SK-N-SH treated with all-trans-retinoic acid at 6 μM for 48 hours (cell line): ENCODE data around the gene CNGB1.

Experiments
- ATAC-seq: fragments of 200-7000 bp; cut with Tn5 transposase; 3 replicates; pipeline ENCODE4 v1.9.1; 2020; ENCODE audit warnings: mild to moderate bottlenecking, moderate library complexity
- ARNTL ChIP-seq: fragments of 450-650 bp; formaldehyde crosslinking; IDR thresholded peaks from 2 replicates; pipeline ENCODE4 v1.5.0; 2020; ENCODE audit warnings: low read depth, mild to moderate bottlenecking, moderate library complexity, borderline replicate concordance
- BACH2 ChIP-seq: fragments of 250-450 bp; sonication (Bioruptor Pico); IDR thresholded peaks from 2 replicates; pipeline ENCODE4 v1.9.0; 2021; ENCODE audit warnings: mild to moderate bottlenecking, borderline replicate concordance
- CREB5 ChIP-seq: fragments of 250-450 bp; sonication (Bioruptor Pico); IDR thresholded peaks from 2 replicates; pipeline ENCODE4 v1.5.1; 2020; ENCODE audit warnings: low read depth, mild to moderate bottlenecking, moderate library complexity
- CSDC2 ChIP-seq: fragments of 250-450 bp; sonication (Bioruptor Pico); IDR thresholded peaks from 2 replicates; pipeline ENCODE4 v1.5.0; 2020; ENCODE audit warnings: mild to moderate bottlenecking, moderate library complexity
- CSRNP3 ChIP-seq: fragments of 250-450 bp; sonication (Bioruptor Pico); IDR thresholded peaks from 2 replicates; pipeline ENCODE4 v1.5.1; 2021; ENCODE audit warnings: mild to moderate bottlenecking, moderate library complexity
- ESRRG ChIP-seq: fragments of 250-450 bp; sonication (Bioruptor Pico); IDR thresholded peaks from 2 replicates; pipeline ENCODE4 v1.6.1; 2021; ENCODE audit warnings: mild to moderate bottlenecking
- GLIS3 ChIP-seq: fragments of 250-450 bp; sonication (Bioruptor Pico); IDR thresholded peaks from 2 replicates; pipeline ENCODE4 v1.5.0; 2020; ENCODE audit warnings: mild to moderate bottlenecking, moderate library complexity
- OSR1 ChIP-seq: fragments of 250-450 bp; sonication (Bioruptor Pico); IDR thresholded peaks from 2 replicates; pipeline ENCODE4 v1.8.0; 2022; ENCODE audit warnings: moderate library complexity, mild to moderate bottlenecking, inconsistent platforms
- PATZ1 ChIP-seq: fragments of 250-450 bp; sonication (Bioruptor Pico); IDR thresholded peaks from 2 replicates; pipeline ENCODE4 v1.8.0; 2020; ENCODE audit warnings: mild to moderate bottlenecking, moderate library complexity, borderline replicate concordance
- POU6F1 ChIP-seq: fragments of 250-450 bp; sonication (Bioruptor Pico); IDR thresholded peaks from 2 replicates; pipeline ENCODE4 v1.8.0; 2021; ENCODE audit warnings: low read depth, mild to moderate bottlenecking, moderate library complexity, borderline replicate concordance
- PPARA ChIP-seq: fragments of 250-450 bp; sonication (Bioruptor Pico); IDR thresholded peaks from 2 replicates; pipeline ENCODE4 v1.5.0; 2020; ENCODE audit warnings: mild to moderate bottlenecking, borderline replicate concordance
- RARB ChIP-seq: fragments of 250-450 bp; sonication (Bioruptor Pico); IDR thresholded peaks from 2 replicates; pipeline ENCODE4 v1.8.0; 2021; ENCODE audit warnings: mild to moderate bottlenecking, moderate library complexity
- SNAI2 ChIP-seq: fragments of 250-450 bp; sonication (Bioruptor Pico); IDR thresholded peaks from 2 replicates; pipeline ENCODE4 v1.5.0; 2020; ENCODE audit warnings: mild to moderate bottlenecking, moderate library complexity
- TCF4 ChIP-seq: fragments of 250-450 bp; sonication (Bioruptor Pico); IDR thresholded peaks from 2 replicates; pipeline ENCODE4 v1.8.0; 2021; ENCODE audit warnings: mild to moderate bottlenecking, moderate library complexity, borderline replicate concordance
- TOX ChIP-seq: fragments of 250-450 bp; sonication (Bioruptor Pico); IDR thresholded peaks from 2 replicates; pipeline ENCODE4 v1.8.0; 2021; ENCODE audit warnings: mild to moderate bottlenecking, moderate library complexity, borderline replicate concordance
- ZC3H10 ChIP-seq: fragments of 250-450 bp; sonication (Bioruptor Pico); IDR thresholded peaks from 2 replicates; pipeline ENCODE4 v1.5.1; 2021; ENCODE audit warnings: mild to moderate bottlenecking, moderate library complexity
- ZFP3 ChIP-seq: fragments of 250-450 bp; sonication (Bioruptor Pico); IDR thresholded peaks from 2 replicates; pipeline ENCODE4 v1.5.0; 2020; ENCODE audit warnings: mild to moderate bottlenecking, moderate library complexity
- ZFP30 ChIP-seq: fragments of 450-650 bp; formaldehyde crosslinking; IDR thresholded peaks from 2 replicates; pipeline ENCODE4 v1.5.0; 2022; ENCODE audit warnings: mild to moderate bottlenecking, moderate library complexity
- ZNF565 ChIP-seq: fragments of 450-650 bp; formaldehyde crosslinking; conservative IDR thresholded peaks from 2 replicates; pipeline ENCODE4 v1.5.0; 2020; ENCODE audit warnings: low read depth, mild to moderate bottlenecking, moderate library complexity
- ZNF70 ChIP-seq: fragments of 450-650 bp; formaldehyde crosslinking; IDR thresholded peaks from 2 replicates; pipeline ENCODE4 v1.5.0; 2020; ENCODE audit warnings: mild to moderate bottlenecking, moderate library complexity
- ZNF8 ChIP-seq: fragments of 450-650 bp; formaldehyde crosslinking; IDR thresholded peaks from 2 replicates; pipeline ENCODE4 v1.5.0; 2020; ENCODE audit warnings: mild to moderate bottlenecking, moderate library complexity
- TF ChIP-seq, protein P1 (sequence below): fragments of 250-450 bp; sonication (Bioruptor Pico); IDR thresholded peaks from 2 replicates; pipeline ENCODE4 v1.5.0; 2020; ENCODE audit warnings: mild to moderate bottlenecking, moderate library complexity

The CNGB1 gene

DNA sequence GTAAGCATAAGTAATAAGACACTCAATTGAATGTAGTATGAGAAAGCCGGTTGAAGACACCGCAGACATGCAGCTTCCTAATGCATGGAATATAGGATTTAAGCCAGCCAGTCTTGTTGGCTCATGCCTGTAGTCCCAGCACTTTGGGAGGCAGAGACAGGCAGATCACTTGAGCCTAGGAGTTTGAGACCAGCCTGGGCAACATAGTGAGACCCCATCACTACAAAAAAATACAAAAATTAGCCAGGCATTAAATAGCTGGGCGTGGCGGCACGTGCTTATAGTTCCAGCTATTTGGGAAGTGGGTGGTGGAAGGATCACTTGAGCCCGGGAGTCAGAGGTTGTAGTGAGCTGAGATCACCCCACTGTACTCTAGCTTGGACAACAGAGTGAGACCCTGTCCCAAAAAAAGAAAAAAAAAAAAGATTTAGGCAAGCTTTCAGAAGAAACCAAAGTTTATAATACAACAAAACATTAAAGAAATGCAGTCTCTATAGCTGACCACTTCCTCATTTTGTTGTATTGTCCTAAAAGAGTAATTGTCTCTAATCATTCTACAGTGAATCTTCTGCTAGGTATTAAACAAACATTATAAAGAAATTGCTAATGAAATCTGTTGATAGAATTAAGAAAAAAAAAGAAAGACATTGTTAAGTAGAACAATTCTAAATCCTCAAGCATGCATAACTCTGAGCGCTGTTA, 100.0 kb downstream of the CNGB1 start:
- no peak; the same call in 2 of the 3 replicates for ATAC-seq
- TF ChIP-seq ZNF8 = no peak
- no peak for TF ChIP-seq CREB5
- TF ChIP-seq BACH2 (CRISPR knock-in tag) = no peak
- TF ChIP-seq ZC3H10 (CRISPR knock-in tag) = no peak
- no peak for TF ChIP-seq POU6F1
- TF ChIP-seq PATZ1 (CRISPR knock-in tag) = no peak
- TF ChIP-seq ARNTL (CRISPR knock-in tag) = no peak
- no peak for TF ChIP-seq ZNF70 (CRISPR knock-in tag)
- no peak for TF ChIP-seq TCF4 (CRISPR knock-in tag)
- no peak for TF ChIP-seq TOX (CRISPR knock-in tag)
- TF ChIP-seq, protein P1, sequence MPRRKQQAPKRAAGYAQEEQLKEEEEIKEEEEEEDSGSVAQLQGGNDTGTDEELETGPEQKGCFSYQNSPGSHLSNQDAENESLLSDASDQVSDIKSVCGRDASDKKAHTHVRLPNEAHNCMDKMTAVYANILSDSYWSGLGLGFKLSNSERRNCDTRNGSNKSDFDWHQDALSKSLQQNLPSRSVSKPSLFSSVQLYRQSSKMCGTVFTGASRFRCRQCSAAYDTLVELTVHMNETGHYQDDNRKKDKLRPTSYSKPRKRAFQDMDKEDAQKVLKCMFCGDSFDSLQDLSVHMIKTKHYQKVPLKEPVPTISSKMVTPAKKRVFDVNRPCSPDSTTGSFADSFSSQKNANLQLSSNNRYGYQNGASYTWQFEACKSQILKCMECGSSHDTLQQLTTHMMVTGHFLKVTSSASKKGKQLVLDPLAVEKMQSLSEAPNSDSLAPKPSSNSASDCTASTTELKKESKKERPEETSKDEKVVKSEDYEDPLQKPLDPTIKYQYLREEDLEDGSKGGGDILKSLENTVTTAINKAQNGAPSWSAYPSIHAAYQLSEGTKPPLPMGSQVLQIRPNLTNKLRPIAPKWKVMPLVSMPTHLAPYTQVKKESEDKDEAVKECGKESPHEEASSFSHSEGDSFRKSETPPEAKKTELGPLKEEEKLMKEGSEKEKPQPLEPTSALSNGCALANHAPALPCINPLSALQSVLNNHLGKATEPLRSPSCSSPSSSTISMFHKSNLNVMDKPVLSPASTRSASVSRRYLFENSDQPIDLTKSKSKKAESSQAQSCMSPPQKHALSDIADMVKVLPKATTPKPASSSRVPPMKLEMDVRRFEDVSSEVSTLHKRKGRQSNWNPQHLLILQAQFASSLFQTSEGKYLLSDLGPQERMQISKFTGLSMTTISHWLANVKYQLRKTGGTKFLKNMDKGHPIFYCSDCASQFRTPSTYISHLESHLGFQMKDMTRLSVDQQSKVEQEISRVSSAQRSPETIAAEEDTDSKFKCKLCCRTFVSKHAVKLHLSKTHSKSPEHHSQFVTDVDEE (CRISPR knock-in tag) = no peak
- no peak for TF ChIP-seq RARB
- TF ChIP-seq ZFP30 = no peak
- no peak for TF ChIP-seq OSR1 (CRISPR knock-in tag)
- no peak for TF ChIP-seq GLIS3 (CRISPR knock-in tag)

GRCh38 chr16:57868913-57869520, 101.9 kb downstream of the CNGB1 start:
- no peak for ATAC-seq
- TF ChIP-seq CSDC2 (CRISPR knock-in tag) (no peak), ZFP3 (no peak), RARB (no peak)

DNA sequence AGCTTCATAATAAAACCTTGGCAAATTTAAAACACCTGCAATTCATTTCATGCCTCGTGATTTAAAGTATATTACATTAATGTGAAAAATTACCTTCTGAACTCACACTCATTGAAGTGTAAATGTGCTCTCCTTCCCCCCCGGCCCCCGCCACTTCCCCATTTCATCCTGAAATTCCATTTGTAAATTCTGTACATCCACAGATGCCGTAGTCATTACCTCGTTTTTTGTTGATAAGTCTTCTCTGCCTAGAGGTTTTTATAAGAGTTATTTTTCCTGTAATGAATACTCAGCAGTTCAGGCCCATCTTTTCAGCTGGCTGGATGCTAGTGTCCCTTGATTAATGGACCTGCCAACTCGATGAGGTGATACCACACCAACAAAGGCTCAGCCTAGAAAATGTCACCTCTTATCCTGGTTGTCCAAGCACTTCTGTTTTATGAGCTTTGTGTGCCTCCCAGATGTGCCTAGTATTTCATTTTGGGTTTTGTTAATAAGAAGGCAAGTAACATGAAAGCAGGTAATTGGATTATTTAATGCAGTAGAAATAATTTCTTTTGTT, 103.8 kb downstream of the CNGB1 start:
- ATAC-seq = no peak
- TF ChIP-seq TOX (CRISPR knock-in tag) (no peak), CSRNP3 (CRISPR knock-in tag) (no peak), OSR1 (CRISPR knock-in tag) (no peak), SNAI2 (CRISPR knock-in tag) (no peak), TCF4 (CRISPR knock-in tag) (no peak), BACH2 (CRISPR knock-in tag) (no peak), PPARA (no peak), RARB (no peak), PATZ1 (CRISPR knock-in tag) (no peak), ZFP30 (no peak), ZNF70 (CRISPR knock-in tag) (no peak), ZNF8 (no peak), ZNF565 (no peak), ESRRG (no peak)
- TF ChIP-seq, protein P1 (CRISPR knock-in tag) = no peak
